ENCODE results near the gene DICER1.

Gene DICER1

DNA sequence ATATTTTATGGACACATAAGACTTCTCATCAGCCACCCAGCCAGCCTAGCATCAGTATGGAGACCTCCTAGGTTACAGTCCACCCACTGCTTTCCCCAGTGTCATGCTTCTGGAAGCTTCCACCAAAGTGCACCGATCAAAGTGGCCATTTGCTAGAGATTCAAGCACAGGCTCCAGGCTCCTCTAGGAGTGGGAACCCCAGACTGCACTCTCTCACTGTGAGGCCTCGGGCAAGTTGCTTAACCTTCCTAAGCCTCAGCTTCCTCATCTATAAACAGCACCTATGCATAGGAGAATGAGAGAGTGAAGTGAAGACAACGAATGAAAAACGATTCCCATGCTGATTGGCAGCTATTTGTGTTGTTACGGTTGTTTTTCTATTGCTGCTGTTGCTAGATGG lies 94.4 kb downstream of the DICER1 start:
- Histone ChIP-seq H3K27ac (replicated peaks) (no peak overlapping the region), H3K27me3 (ENCODE audit: insufficient read depth, poor library complexity, severe bottlenecking) (no peaks in the 10 kb centered on the region), H3K4me3 (replicated peaks; ENCODE audit: insufficient read depth, low read length) (no peak overlapping the region)
- DNase-seq (ENCODE audit: low read depth in 1 of 2, low spot score in 1 of 2) = peak; percentile 1 to 53
- TF ChIP-seq, protein P1, sequence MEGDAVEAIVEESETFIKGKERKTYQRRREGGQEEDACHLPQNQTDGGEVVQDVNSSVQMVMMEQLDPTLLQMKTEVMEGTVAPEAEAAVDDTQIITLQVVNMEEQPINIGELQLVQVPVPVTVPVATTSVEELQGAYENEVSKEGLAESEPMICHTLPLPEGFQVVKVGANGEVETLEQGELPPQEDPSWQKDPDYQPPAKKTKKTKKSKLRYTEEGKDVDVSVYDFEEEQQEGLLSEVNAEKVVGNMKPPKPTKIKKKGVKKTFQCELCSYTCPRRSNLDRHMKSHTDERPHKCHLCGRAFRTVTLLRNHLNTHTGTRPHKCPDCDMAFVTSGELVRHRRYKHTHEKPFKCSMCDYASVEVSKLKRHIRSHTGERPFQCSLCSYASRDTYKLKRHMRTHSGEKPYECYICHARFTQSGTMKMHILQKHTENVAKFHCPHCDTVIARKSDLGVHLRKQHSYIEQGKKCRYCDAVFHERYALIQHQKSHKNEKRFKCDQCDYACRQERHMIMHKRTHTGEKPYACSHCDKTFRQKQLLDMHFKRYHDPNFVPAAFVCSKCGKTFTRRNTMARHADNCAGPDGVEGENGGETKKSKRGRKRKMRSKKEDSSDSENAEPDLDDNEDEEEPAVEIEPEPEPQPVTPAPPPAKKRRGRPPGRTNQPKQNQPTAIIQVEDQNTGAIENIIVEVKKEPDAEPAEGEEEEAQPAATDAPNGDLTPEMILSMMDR (IDR thresholded peaks at IDR 0.05; ENCODE audit: insufficient read depth, low read length) = no peak
- TF ChIP-seq POLR2AphosphoS5 (IDR thresholded peaks at IDR 0.05; ENCODE audit: low read depth) = no peak
- no peak for TF ChIP-seq GABPA (IDR thresholded peaks at IDR 0.05; ENCODE audit: low read depth)
- no peak for TF ChIP-seq SPI1 (IDR thresholded peaks at IDR 0.05; ENCODE audit: borderline replicate concordance, low read depth)
- TF ChIP-seq, protein P2, sequence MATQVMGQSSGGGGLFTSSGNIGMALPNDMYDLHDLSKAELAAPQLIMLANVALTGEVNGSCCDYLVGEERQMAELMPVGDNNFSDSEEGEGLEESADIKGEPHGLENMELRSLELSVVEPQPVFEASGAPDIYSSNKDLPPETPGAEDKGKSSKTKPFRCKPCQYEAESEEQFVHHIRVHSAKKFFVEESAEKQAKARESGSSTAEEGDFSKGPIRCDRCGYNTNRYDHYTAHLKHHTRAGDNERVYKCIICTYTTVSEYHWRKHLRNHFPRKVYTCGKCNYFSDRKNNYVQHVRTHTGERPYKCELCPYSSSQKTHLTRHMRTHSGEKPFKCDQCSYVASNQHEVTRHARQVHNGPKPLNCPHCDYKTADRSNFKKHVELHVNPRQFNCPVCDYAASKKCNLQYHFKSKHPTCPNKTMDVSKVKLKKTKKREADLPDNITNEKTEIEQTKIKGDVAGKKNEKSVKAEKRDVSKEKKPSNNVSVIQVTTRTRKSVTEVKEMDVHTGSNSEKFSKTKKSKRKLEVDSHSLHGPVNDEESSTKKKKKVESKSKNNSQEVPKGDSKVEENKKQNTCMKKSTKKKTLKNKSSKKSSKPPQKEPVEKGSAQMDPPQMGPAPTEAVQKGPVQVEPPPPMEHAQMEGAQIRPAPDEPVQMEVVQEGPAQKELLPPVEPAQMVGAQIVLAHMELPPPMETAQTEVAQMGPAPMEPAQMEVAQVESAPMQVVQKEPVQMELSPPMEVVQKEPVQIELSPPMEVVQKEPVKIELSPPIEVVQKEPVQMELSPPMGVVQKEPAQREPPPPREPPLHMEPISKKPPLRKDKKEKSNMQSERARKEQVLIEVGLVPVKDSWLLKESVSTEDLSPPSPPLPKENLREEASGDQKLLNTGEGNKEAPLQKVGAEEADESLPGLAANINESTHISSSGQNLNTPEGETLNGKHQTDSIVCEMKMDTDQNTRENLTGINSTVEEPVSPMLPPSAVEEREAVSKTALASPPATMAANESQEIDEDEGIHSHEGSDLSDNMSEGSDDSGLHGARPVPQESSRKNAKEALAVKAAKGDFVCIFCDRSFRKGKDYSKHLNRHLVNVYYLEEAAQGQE (IDR thresholded peaks at IDR 0.05; ENCODE audit: insufficient replicate concordance, low read depth) = no peak

DNA sequence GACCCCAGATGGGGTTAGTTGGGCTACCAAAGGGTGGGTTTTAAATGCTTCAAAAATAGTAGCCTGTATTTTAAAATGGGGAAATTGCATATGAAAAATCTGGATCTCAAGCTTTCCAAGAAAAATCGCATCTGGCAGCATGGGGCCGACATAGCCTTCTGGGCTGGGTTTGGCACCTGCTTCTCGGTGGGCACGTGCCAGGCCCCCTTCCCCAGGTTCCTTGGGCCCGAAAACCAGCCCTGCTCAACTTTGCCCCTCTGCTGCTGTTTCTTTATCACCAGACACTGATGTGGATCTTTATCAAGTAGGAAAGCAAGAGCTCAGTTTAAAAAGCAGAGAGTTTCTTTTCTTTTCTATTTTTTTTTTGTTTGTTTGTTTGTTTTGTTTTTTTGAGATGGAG lies 95.1 kb downstream of the DICER1 start:
- Histone ChIP-seq H3K4me3 (replicated peaks; ENCODE audit: insufficient read depth, low read length) (no peak overlapping the region), H3K27me3 (ENCODE audit: insufficient read depth, poor library complexity, severe bottlenecking) (no peaks in the 10 kb centered on the region), H3K27ac (replicated peaks) (no peak overlapping the region)
- no peak for TF ChIP-seq GABPA (IDR thresholded peaks at IDR 0.05; ENCODE audit: low read depth)
- no peak for DNase-seq (ENCODE audit: low read depth in 1 of 2, low spot score in 1 of 2)

DNA sequence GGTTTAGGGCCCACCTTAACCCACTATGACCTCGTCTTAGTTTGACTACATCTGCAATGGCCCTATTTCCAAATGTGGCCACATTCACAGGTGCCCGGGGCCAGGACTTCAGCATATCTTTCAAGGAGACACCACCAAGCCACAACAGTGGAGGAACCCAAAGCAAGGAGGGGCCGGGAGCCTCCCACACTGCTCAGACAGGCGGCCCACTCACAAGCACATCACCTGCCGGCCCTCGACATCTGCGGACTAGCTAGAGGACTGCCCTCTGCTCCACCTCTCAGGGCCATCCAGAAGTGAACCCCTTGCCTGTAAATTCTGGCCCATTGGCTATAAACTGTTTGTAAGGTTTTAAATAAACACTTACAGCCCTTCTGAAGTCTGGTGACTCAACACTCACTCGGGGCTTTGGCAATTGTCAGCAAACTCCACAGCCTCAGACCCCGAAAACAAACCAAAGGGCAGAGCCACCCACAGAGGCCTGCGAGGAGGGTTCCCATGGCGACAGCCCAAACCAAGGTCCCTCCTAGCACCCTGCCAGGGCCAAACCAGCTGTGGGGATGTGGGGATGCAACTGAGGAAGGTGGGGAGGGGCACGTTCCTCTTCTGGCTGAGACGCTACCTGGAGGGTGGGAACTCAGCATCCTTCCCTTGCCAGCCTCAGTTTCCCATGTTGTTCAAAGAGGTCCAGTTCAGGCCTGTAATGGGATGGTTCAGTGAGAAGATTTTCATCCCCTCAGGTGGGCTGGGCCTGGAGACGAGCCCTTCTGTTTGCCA lies 95.8 kb downstream of the DICER1 start:
- H3K27ac ChIP-seq (replicated peaks) = no peak overlapping the region
- H3K27me3 ChIP-seq (ENCODE audit: insufficient read depth, poor library complexity, severe bottlenecking) = no peaks in the 10 kb centered on the region
- TF ChIP-seq, protein P2 (IDR thresholded peaks at IDR 0.05; ENCODE audit: insufficient replicate concordance, low read depth) = no peak
- no peak for TF ChIP-seq POLR2AphosphoS5 (IDR thresholded peaks at IDR 0.05; ENCODE audit: low read depth)
- no peak for TF ChIP-seq SPI1 (IDR thresholded peaks at IDR 0.05; ENCODE audit: borderline replicate concordance, low read depth)
- TF ChIP-seq, protein P1 (IDR thresholded peaks at IDR 0.05; ENCODE audit: insufficient read depth, low read length) = no peak
- no peak for TF ChIP-seq GABPA (IDR thresholded peaks at IDR 0.05; ENCODE audit: low read depth)
- no peak for DNase-seq (ENCODE audit: low read depth in 1 of 2, low spot score in 1 of 2)
- no peak overlapping the region for H3K4me3 ChIP-seq (replicated peaks; ENCODE audit: insufficient read depth, low read length)

DNA sequence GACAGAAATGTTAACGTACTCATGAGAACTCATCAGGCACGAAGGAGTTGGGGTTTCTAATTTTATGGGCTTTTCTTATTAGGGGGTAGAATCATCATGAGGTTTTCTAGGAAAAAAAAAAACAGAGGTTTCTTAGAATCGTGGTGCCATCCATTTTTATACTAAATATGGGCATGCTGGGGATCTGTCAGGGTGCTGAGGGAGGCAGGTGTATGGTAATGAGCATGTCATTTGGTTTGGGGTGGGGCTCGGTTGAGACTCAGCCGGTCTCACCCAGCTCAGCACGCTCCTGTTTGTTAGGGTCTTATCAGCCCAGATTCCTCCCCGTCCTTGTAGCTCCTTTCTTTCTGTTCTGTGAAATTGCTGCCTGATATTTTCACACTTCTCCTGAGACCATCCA lies 98.2 kb downstream of the DICER1 start:
- Histone ChIP-seq H3K27ac (replicated peaks) (no peak overlapping the region), H3K4me3 (replicated peaks; ENCODE audit: insufficient read depth, low read length) (no peak overlapping the region), H3K27me3 (ENCODE audit: insufficient read depth, poor library complexity, severe bottlenecking) (no peaks in the 10 kb centered on the region)
- no peak for DNase-seq (ENCODE audit: low read depth in 1 of 2, low spot score in 1 of 2)
- TF ChIP-seq POLR2AphosphoS5 (IDR thresholded peaks at IDR 0.05; ENCODE audit: low read depth) (no peak), GABPA (IDR thresholded peaks at IDR 0.05; ENCODE audit: low read depth) (no peak), SPI1 (IDR thresholded peaks at IDR 0.05; ENCODE audit: borderline replicate concordance, low read depth) (no peak)
- TF ChIP-seq, protein P2 (IDR thresholded peaks at IDR 0.05; ENCODE audit: insufficient replicate concordance, low read depth) = no peak
- TF ChIP-seq, protein P1 (IDR thresholded peaks at IDR 0.05; ENCODE audit: insufficient read depth, low read length) = no peak
